Activated CD4-positive, alpha-beta memory T cell treated with anti-CD3 and anti-CD28 coated beads for 36 hours (primary cell): ENCODE data around the gene FATE1. TPM values are rescaled to one million over a fixed set of nuclear protein-coding genes. Genes with fewer than 3 reads are reported as not detected.
"Not testable (repeated sequence)": the region's sequence is repeated elsewhere in the genome, so short reads cannot be mapped to it uniquely, and the experiment has no call there.

Experiments
- CTCF ChIA-PET: fragments of 350-600 bp; sonication (Branson Sonifier 250); formaldehyde crosslinking; loops from one replicate; lab custom pipeline; 2021; ENCODE audit warnings: antibody characterized with exemption, inconsistent platforms; lab: Charles Lee
- POLR2A ChIA-PET: fragments of 350-600 bp; sonication (Branson Sonifier 250); formaldehyde crosslinking; loops from one replicate; lab custom pipeline; 2021; ENCODE audit warnings: antibody characterized with exemption; lab: Charles Lee
- DNase-seq: peaks from one replicate; pipeline ENCODE4 v3.0.0-alpha.2; 2020
- H3K27ac Mint-ChIP-seq: one replicate; pipeline ENCODE4 v1.8.0; 2021; ENCODE audit warnings: mixed read lengths
- H3K27me3 Mint-ChIP-seq: one replicate; pipeline ENCODE4 v1.8.0; 2021; ENCODE audit warnings: mixed read lengths
- H3K36me3 Mint-ChIP-seq: one replicate; pipeline ENCODE4 v1.8.0; 2021; ENCODE audit warnings: mixed read lengths
- H3K4me1 Mint-ChIP-seq: one replicate; pipeline ENCODE4 v1.8.0; 2021; ENCODE audit warnings: low read depth, mixed read lengths
- H3K4me3 Mint-ChIP-seq: one replicate; pipeline ENCODE4 v1.8.0; 2021; ENCODE audit warnings: mild to moderate bottlenecking, mixed read lengths
- H3K9me3 Mint-ChIP-seq: one replicate; pipeline ENCODE4 v1.8.0; 2021; ENCODE audit warnings: mixed read lengths
- intact Hi-C: fragments of 100-400 bp; cut with micrococcal nuclease; formaldehyde crosslinking; loops from one replicate; pipeline ENCODE4 v1.15.1; 2023
- total RNA-seq, 2 experiments: library from RNA; stranded (reverse); gene quantifications; one replicate each; pipeline ENCODE4 v1.2.3, GENCODE V29; 2021

The FATE1 gene
- total RNA-seq, 2 experiments from 2014 or later = not detected

GRCh38 chrX:151697082-151697481 is 18.8 kb upstream of the FATE1 start:
- H3K36me3 Mint-ChIP-seq, H3K4me3 Mint-ChIP-seq, CTCF ChIA-PET, H3K4me1 Mint-ChIP-seq, intact Hi-C loops, H3K9me3 Mint-ChIP-seq, H3K27ac Mint-ChIP-seq, POLR2A ChIA-PET, DNase-seq: not testable (repeated sequence)
- H3K27me3 Mint-ChIP-seq = peaks cover 11% of the 10 kb centered on the region

GRCh38 chrX:151697522-151697921 is 18.3 kb upstream of the FATE1 start:
- CTCF ChIA-PET = no interaction called here

GRCh38 chrX:151698485-151698884 is 17.4 kb upstream of the FATE1 start:
- Mint-ChIP-seq H3K36me3 (no peaks in the 10 kb centered on the region), H3K4me3 (no peak overlapping the region), H3K27me3 (peaks cover 8% of the 10 kb centered on the region), H3K4me1 (no peaks in the 10 kb centered on the region), H3K9me3 (no peaks in the 10 kb centered on the region), H3K27ac (no peak overlapping the region)
- intact Hi-C loops = no loop called here
- POLR2A ChIA-PET = no interaction called here
- no peak for DNase-seq
- CTCF ChIA-PET = no interaction called here

More at GRCh38 chrX:151697522-151697921, 18.3 kb upstream of the FATE1 start:
- no peaks in the 10 kb centered on the region for H3K9me3 Mint-ChIP-seq
- H3K36me3 Mint-ChIP-seq = no peaks in the 10 kb centered on the region
- POLR2A ChIA-PET = no interaction called here
- H3K27ac Mint-ChIP-seq = no peak overlapping the region
- no peaks in the 10 kb centered on the region for H3K4me1 Mint-ChIP-seq
- intact Hi-C loops = no loop called here
- peaks cover 11% of the 10 kb centered on the region for H3K27me3 Mint-ChIP-seq
- no peak overlapping the region for H3K4me3 Mint-ChIP-seq
- DNase-seq = no peak

DNA sequence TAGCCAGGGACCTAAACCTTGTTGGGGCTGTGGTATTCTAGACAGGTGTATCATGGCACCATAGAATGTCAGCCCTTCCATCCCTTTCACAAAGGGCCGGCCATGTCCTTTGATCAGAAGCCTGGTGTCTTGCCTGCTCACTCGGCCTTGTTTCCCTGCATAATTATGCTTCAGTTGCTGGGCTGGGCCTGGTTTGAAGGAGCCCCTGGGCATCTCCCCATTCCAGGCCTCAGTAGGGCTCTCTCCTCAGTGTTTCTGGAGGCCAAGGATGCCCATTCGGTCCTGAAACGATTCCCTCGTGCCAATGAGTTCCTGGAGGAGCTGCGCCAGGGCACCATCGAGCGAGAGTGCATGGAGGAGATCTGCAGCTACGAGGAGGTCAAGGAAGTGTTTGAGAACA is 16.1 kb upstream of the FATE1 start:
- intact Hi-C loops = no loop called here
- Mint-ChIP-seq H3K36me3 (no peaks in the 10 kb centered on the region), H3K4me3 (no peak overlapping the region), H3K27me3 (peaks cover 3% of the 10 kb centered on the region), H3K9me3 (no peaks in the 10 kb centered on the region), H3K4me1 (no peaks in the 10 kb centered on the region), H3K27ac (no peak overlapping the region)
- DNase-seq = no peak
- CTCF ChIA-PET = no interaction called here
- POLR2A ChIA-PET = no interaction called here

DNA sequence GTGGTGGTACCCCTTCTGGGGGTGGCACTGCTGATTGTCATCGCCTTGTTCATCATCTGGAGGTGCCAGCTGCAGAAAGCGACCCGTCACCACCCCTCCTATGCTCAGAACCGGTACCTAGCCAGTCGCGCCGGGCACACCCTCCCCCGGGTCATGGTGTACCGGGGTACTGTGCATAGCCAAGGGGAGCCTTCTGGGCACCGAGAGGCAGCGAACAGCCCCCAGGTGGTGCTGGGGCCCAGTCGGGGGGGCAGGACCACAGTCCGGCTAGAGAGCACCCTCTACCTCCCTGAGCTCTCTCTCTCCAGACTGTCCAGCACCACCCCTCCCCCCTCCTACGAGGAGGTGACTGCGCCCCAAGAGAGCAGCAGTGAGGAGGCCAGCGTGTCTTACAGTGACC is 15.3 kb upstream of the FATE1 start:
- ChIA-PET POLR2A (no interaction called here), CTCF (no interaction called here)
- Mint-ChIP-seq H3K4me3 (no peak overlapping the region), H3K4me1 (no peaks in the 10 kb centered on the region), H3K9me3 (no peaks in the 10 kb centered on the region), H3K36me3 (no peaks in the 10 kb centered on the region), H3K27ac (no peak overlapping the region), H3K27me3 (peaks cover 2% of the 10 kb centered on the region)
- intact Hi-C loops = no loop called here
- DNase-seq = no peak

GRCh38 chrX:151701071-151701470 is 14.8 kb upstream of the FATE1 start:
- no peak overlapping the region for H3K4me3 Mint-ChIP-seq
- no peaks in the 10 kb centered on the region for H3K36me3 Mint-ChIP-seq
- H3K4me1 Mint-ChIP-seq = no peaks in the 10 kb centered on the region
- H3K27me3 Mint-ChIP-seq = no peaks in the 10 kb centered on the region
- CTCF ChIA-PET = no interaction called here
- no peaks in the 10 kb centered on the region for H3K9me3 Mint-ChIP-seq
- H3K27ac Mint-ChIP-seq = no peak overlapping the region
- no peak for DNase-seq
- intact Hi-C loops = no loop called here
- POLR2A ChIA-PET = no interaction called here

GRCh38 chrX:151701531-151701930 is 14.3 kb upstream of the FATE1 start:
- intact Hi-C loops = no loop called here
- H3K9me3 Mint-ChIP-seq = no peaks in the 10 kb centered on the region
- DNase-seq = no peak
- H3K4me1 Mint-ChIP-seq = no peaks in the 10 kb centered on the region
- H3K4me3 Mint-ChIP-seq = no peak overlapping the region
- no peak overlapping the region for H3K27ac Mint-ChIP-seq
- ChIA-PET CTCF (no interaction called here), POLR2A (no interaction called here)
- H3K36me3 Mint-ChIP-seq = no peaks in the 10 kb centered on the region
- H3K27me3 Mint-ChIP-seq = no peaks in the 10 kb centered on the region

DNA sequence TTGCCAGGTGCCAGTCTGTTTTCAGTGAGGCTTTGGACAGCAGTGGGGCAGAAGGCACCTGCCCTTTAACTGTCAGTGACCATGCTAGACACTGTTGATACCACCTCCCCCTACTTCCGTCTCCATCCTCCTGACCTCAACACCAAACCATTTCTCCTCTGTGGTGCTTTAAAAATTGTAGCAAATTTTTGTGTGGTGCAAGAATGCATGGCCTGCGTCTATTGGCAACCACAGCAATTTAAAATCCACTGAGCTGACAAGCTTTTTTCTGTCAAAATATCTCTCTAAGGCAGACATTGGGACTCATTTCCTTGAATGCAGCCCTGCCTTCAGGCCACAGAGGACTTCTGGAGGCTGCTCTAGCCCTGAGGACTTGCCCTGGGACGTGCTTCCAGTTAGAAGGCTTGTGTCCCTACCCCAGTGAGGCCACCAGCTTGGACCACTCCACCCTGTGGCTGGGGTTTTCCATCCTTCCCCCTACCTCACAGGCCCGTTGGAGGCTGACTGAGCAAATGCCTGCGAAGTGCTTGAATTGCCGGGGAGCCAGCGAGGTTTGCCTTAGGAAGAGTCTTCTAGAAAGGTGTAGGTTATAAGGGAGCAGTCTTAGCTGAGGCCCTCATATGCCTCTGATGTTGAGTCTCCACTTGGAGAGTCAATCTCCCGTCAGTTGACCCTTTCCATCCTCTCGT is 13.7 kb upstream of the FATE1 start:
- H3K27ac Mint-ChIP-seq = no peak overlapping the region
- H3K4me1 Mint-ChIP-seq = no peaks in the 10 kb centered on the region
- no peaks in the 10 kb centered on the region for H3K27me3 Mint-ChIP-seq
- H3K36me3 Mint-ChIP-seq = no peaks in the 10 kb centered on the region
- H3K4me3 Mint-ChIP-seq = no peak overlapping the region
- no peak for DNase-seq
- ChIA-PET POLR2A (no interaction called here), CTCF (no interaction called here)
- no peaks in the 10 kb centered on the region for H3K9me3 Mint-ChIP-seq
- intact Hi-C loops = no loop called here

- POLR2A ChIA-PET = no interaction called here
- H3K36me3 Mint-ChIP-seq = no peaks in the 10 kb centered on the region
These were observed 13.0 kb upstream of the FATE1 start for GRCh38 chrX:151702741-151703340.

GRCh38 chrX:151703487-151703886 is 12.3 kb upstream of the FATE1 start:
- Mint-ChIP-seq H3K27me3 (no peaks in the 10 kb centered on the region), H3K9me3 (no peaks in the 10 kb centered on the region)
- POLR2A ChIA-PET = no interaction called here

More at GRCh38 chrX:151702741-151703340, 13.0 kb upstream of the FATE1 start:
- Mint-ChIP-seq H3K9me3 (no peaks in the 10 kb centered on the region), H3K27me3 (no peaks in the 10 kb centered on the region), H3K4me3 (no peak overlapping the region), H3K27ac (no peak overlapping the region), H3K4me1 (no peaks in the 10 kb centered on the region)
- no peak for DNase-seq
- CTCF ChIA-PET = no interaction called here
- intact Hi-C loops = no loop called here

GRCh38 chrX:151704041-151704663 is 11.7 kb upstream of the FATE1 start:
- intact Hi-C loops = no loop called here
- no peak overlapping the region for H3K4me3 Mint-ChIP-seq
- ChIA-PET POLR2A (no interaction called here), CTCF (no interaction called here)
- H3K27me3 Mint-ChIP-seq = no peaks in the 10 kb centered on the region
- no peaks in the 10 kb centered on the region for H3K4me1 Mint-ChIP-seq
- H3K36me3 Mint-ChIP-seq = no peaks in the 10 kb centered on the region
- no peak overlapping the region for H3K27ac Mint-ChIP-seq
- no peaks in the 10 kb centered on the region for H3K9me3 Mint-ChIP-seq
- no peak for DNase-seq

More at GRCh38 chrX:151703487-151703886, 12.3 kb upstream of the FATE1 start:
- Mint-ChIP-seq H3K4me3 (no peak overlapping the region), H3K4me1 (no peaks in the 10 kb centered on the region), H3K27ac (no peak overlapping the region), H3K36me3 (no peaks in the 10 kb centered on the region)
- CTCF ChIA-PET = no interaction called here
- intact Hi-C loops = no loop called here
- no peak for DNase-seq

GRCh38 chrX:151708821-151709220 is 7.0 kb upstream of the FATE1 start:
- no peak for DNase-seq
- intact Hi-C loops = no loop called here
- H3K36me3 Mint-ChIP-seq = no peaks in the 10 kb centered on the region
- H3K4me3 Mint-ChIP-seq = no peak overlapping the region
- POLR2A ChIA-PET = no interaction called here
- H3K27me3 Mint-ChIP-seq = peaks cover 2% of the 10 kb centered on the region
- CTCF ChIA-PET = no interaction called here
- H3K4me1 Mint-ChIP-seq = no peaks in the 10 kb centered on the region
- H3K27ac Mint-ChIP-seq = no peak overlapping the region
- H3K9me3 Mint-ChIP-seq = no peaks in the 10 kb centered on the region

GRCh38 chrX:151710457-151710856 is 5.4 kb upstream of the FATE1 start:
- Mint-ChIP-seq H3K27me3 (peaks cover 2% of the 10 kb centered on the region), H3K27ac (no peak overlapping the region), H3K36me3 (no peaks in the 10 kb centered on the region), H3K4me1 (no peaks in the 10 kb centered on the region), H3K9me3 (no peaks in the 10 kb centered on the region), H3K4me3 (no peak overlapping the region)
- no peak for DNase-seq
- intact Hi-C loops = no loop called here
- ChIA-PET CTCF (no interaction called here), POLR2A (no interaction called here)
